Measurements from ENCODE around the gene MB21D2. TPM values are rescaled to one million over a fixed set of nuclear protein-coding genes. Genes with fewer than 3 reads are reported as not detected.

The MB21D2 gene
- total and polyA plus RNA-seq, 10 donors = 0.59 to 3.5 (median 2.0) TPM

DNA sequence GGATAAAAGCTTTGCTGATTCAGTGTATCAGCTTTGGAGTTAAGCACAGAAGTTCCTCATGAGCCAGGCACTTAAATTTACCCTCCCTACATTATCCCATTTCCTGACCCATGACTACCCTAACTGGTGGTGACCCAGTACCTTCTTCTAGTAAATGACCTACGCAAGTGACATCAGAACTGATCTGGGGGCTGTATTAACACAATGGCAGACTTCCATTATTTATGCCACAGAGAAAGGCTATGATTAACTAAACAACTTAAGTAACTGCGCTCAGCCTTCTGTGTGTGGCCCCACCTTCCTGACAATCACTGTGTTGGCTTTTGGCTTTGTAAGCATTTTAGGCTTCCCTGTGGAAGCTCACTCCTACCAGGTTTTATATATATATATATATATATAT lies 1.9 kb downstream of the MB21D2 start:
- TF ChIP-seq, protein P1, sequence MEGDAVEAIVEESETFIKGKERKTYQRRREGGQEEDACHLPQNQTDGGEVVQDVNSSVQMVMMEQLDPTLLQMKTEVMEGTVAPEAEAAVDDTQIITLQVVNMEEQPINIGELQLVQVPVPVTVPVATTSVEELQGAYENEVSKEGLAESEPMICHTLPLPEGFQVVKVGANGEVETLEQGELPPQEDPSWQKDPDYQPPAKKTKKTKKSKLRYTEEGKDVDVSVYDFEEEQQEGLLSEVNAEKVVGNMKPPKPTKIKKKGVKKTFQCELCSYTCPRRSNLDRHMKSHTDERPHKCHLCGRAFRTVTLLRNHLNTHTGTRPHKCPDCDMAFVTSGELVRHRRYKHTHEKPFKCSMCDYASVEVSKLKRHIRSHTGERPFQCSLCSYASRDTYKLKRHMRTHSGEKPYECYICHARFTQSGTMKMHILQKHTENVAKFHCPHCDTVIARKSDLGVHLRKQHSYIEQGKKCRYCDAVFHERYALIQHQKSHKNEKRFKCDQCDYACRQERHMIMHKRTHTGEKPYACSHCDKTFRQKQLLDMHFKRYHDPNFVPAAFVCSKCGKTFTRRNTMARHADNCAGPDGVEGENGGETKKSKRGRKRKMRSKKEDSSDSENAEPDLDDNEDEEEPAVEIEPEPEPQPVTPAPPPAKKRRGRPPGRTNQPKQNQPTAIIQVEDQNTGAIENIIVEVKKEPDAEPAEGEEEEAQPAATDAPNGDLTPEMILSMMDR (IDR thresholded peaks at IDR 0.05 in 8 of 11, conservative IDR thresholded peaks at IDR 0.05 in 3 of 11) = no peak
- no peak for TF ChIP-seq POLR2A (IDR thresholded peaks at IDR 0.05)
- TF ChIP-seq POLR2AphosphoS5 (IDR thresholded peaks at IDR 0.05) = no peak
- no peak overlapping the region for H3K4me3 ChIP-seq
- no peaks in the 10 kb centered on the region for H3K36me3 ChIP-seq
- no peak overlapping the region for H3K27ac ChIP-seq
- no peaks in the 10 kb centered on the region for H3K9me3 ChIP-seq
- 63 to 75% (median 72%) methylated on average over 2 of the region's 2 CpGs for whole genome bisulfite sequencing, 5 donors
- intact Hi-C loops (cut with DNase I; ENCODE audit: low total_unique reads) = loop anchor here (10.0 kb wide), 1 partner anchor 91 kb away; no protein-coding TSS in a partner anchor
- peaks cover 0 to 64% (median 8%) of the 10 kb centered on the region in 7 donors for H3K27me3 ChIP-seq (replicated peaks in 1 of 7)
- DNase-seq = no peak
- H3K4me1 ChIP-seq = peaks cover 0 to 33% (median 17%) of the 10 kb centered on the region in 6 donors

DNA sequence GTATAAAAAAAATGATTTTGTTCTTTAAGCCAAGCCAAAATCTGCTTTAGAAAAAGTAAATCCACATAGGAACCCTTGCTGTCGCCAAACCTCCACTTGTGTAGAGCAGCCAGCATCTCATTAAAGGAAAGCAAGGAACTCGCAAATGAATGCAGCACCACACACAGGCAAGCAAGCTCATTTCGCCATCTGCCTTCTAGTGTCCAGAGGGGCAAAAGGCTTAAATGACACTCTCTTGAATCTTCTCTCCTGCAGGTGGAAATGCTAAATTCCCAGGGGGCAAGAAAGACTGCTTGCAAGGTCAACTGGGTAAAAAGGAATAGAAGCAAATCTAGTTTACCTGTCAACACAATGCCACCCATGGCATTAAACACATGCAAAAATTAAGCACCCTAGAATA lies 2.4 kb downstream of the MB21D2 start:
- DNase-seq = no peak

DNA sequence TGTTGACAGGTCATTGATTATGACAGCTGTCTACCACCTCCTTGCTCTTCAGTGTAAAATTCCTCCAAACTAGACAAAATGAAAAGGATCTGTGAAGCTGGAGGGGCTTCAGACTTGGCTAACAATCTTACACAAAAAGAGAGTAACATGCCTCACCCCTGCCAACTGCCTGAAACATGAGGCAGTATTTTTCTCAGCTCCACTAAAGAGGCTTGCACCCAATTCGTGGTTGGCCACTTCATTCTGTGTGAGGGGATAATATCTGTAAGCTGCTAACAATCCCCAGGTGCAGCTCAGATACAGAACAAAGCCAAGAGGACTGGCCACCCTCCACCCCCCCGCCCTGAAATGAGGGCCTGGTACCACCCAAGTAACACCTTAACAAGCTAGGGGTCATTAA lies 2.8 kb downstream of the MB21D2 start:
- DNase-seq = no peak
- WGBS, 5 donors = 44 to 61% (median 47%) methylated on average over 2 of the region's 2 CpGs
- Histone ChIP-seq H3K4me1 (peaks cover 0 to 33% (median 17%) of the 10 kb centered on the region in 6 donors), H3K4me3 (no peak overlapping the region), H3K9me3 (no peaks in the 10 kb centered on the region), H3K36me3 (no peaks in the 10 kb centered on the region), H3K27ac (no peak overlapping the region), H3K27me3 (replicated peaks in 1 of 7) (peaks cover 0 to 58% (median 8%) of the 10 kb centered on the region in 7 donors)
- intact Hi-C loops (cut with DNase I; ENCODE audit: low total_unique reads) = loop anchor here (10.0 kb wide), 1 partner anchor 90 kb away; no protein-coding TSS in a partner anchor
- no peak for TF ChIP-seq POLR2AphosphoS5 (IDR thresholded peaks at IDR 0.05)
- TF ChIP-seq POLR2A (IDR thresholded peaks at IDR 0.05) = no peak
- TF ChIP-seq, protein P1 (IDR thresholded peaks at IDR 0.05 in 8 of 11, conservative IDR thresholded peaks at IDR 0.05 in 3 of 11) = no peak

More for the DNA sequence above, 2.4 kb downstream of the MB21D2 start:
- WGBS, 5 donors = 39 to 53% (median 51%) methylated on average over 3 of the region's 3 CpGs
- intact Hi-C loops (cut with DNase I; ENCODE audit: low total_unique reads) = loop anchor here (10.0 kb wide), 1 partner anchor 91 kb away; no protein-coding TSS in a partner anchor
- Histone ChIP-seq H3K36me3 (no peaks in the 10 kb centered on the region), H3K27me3 (replicated peaks in 1 of 7) (peaks cover 0 to 62% (median 8%) of the 10 kb centered on the region in 7 donors), H3K4me3 (no peak overlapping the region), H3K4me1 (peaks cover 0 to 33% (median 17%) of the 10 kb centered on the region in 6 donors), H3K9me3 (no peaks in the 10 kb centered on the region), H3K27ac (no peak overlapping the region)
- TF ChIP-seq, protein P1 (IDR thresholded peaks at IDR 0.05 in 8 of 11, conservative IDR thresholded peaks at IDR 0.05 in 3 of 11) = no peak
- TF ChIP-seq POLR2AphosphoS5 (IDR thresholded peaks at IDR 0.05) (no peak), POLR2A (IDR thresholded peaks at IDR 0.05) (no peak)

DNA sequence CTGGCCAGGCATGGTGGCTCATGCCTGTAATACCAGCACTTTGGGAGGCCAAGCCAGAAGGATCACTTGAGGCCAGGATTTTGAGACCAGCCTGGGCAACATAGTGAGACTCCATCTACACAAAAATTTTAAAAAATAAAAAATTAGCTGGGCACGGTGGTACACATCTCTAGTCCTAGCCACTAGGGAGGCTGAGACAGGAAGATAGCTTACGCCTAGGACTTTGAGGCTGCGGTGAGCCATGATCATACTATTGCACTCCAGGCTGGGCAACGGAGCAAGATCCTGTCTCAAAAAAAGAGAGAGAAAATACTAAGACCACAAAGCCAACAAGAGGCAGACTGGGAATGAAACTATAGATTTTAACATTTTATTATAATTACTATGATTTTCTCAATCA lies 4.1 kb downstream of the MB21D2 start:
- 91 to 97% (median 92%) methylated on average over 4 of the region's 4 CpGs for WGBS, 5 donors

More for the DNA sequence above, 4.1 kb downstream of the MB21D2 start:
- DNase-seq = no peak
- peaks cover 0 to 30% (median 16%) of the 10 kb centered on the region in 6 donors for H3K4me1 ChIP-seq
- intact Hi-C loops (cut with DNase I; ENCODE audit: low total_unique reads) = loop anchor here (10.0 kb wide), 1 partner anchor 89 kb away; no protein-coding TSS in a partner anchor
- no peak for TF ChIP-seq POLR2AphosphoS5 (IDR thresholded peaks at IDR 0.05)
- TF ChIP-seq, protein P1 (IDR thresholded peaks at IDR 0.05 in 8 of 11, conservative IDR thresholded peaks at IDR 0.05 in 3 of 11) = no peak
- no peak for TF ChIP-seq POLR2A (IDR thresholded peaks at IDR 0.05)
- H3K4me3 ChIP-seq = no peak overlapping the region
- no peak overlapping the region for H3K27ac ChIP-seq
- H3K9me3 ChIP-seq = no peaks in the 10 kb centered on the region
- no peaks in the 10 kb centered on the region for H3K36me3 ChIP-seq
- H3K27me3 ChIP-seq (replicated peaks in 1 of 7) = peaks cover 0 to 45% (median 8%) of the 10 kb centered on the region in 7 donors
